GM23338 (cell line): ENCODE results near the gene RPS6KC1.

ENCODE experiments used
- EZH2 ChIP-seq: fragments of 200-600 bp; sonication (generic); IDR thresholded peaks from one replicate; pipeline ENCODE4 v1.8.0; 2017; ENCODE audit warnings: antibody characterized with exemption, mild to moderate bottlenecking, low read depth; ENCODE audit not compliant: unreplicated experiment
- EZH2phosphoT487 ChIP-seq: fragments of 200-600 bp; sonication (generic); IDR thresholded peaks from one replicate; pipeline ENCODE4 v1.8.1; 2018; ENCODE audit warnings: antibody characterized with exemption; ENCODE audit not compliant: unreplicated experiment
- POLR2AphosphoS5 ChIP-seq: IDR thresholded peaks from 2 replicates; pipeline ENCODE4 v1.6.1; 2016; ENCODE audit warnings: antibody characterized with exemption, low read depth
- TF ChIP-seq, protein P1 (sequence below), 2 experiments: fragments of 200-600 bp in 1 of 2; sonication (generic) in 1 of 2; conservative IDR thresholded peaks; 2 replicates each; pipeline versions ENCODE4 v1.5.1 to v1.6.1; 2016 to 2017; ENCODE audit warnings: antibody characterized with exemption in 2 of 2, low read depth in 2 of 2, mild to moderate bottlenecking in 2 of 2, moderate library complexity in 1 of 2
- TF ChIP-seq, protein P2 (sequence below): IDR thresholded peaks from 2 replicates; pipeline ENCODE4 v1.6.1; 2016; ENCODE audit warnings: antibody characterized with exemption

DNA sequence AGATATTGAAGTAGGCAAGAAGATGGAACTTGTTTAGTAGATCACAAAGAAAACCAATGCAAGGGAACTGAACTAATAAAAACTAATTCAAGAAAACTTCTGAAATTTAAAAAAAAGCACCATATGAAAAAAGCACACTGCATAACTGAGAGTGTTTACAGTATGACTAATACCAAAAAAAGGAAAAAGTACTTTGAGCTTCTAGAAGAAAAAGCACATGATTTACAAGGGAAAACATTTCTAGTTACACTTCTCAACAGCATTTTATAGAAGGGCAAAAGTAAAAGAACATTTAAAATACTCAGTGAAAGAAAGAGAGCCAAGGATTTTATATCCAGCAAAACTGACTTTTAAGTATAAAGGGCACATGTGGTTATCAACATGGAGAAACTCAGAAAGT lies 233.6 kb downstream of the RPS6KC1 start:
- TF ChIP-seq POLR2AphosphoS5, result no peak
- TF ChIP-seq EZH2, result no peak
- TF ChIP-seq EZH2phosphoT487, result no peak
- TF ChIP-seq, protein P1, sequence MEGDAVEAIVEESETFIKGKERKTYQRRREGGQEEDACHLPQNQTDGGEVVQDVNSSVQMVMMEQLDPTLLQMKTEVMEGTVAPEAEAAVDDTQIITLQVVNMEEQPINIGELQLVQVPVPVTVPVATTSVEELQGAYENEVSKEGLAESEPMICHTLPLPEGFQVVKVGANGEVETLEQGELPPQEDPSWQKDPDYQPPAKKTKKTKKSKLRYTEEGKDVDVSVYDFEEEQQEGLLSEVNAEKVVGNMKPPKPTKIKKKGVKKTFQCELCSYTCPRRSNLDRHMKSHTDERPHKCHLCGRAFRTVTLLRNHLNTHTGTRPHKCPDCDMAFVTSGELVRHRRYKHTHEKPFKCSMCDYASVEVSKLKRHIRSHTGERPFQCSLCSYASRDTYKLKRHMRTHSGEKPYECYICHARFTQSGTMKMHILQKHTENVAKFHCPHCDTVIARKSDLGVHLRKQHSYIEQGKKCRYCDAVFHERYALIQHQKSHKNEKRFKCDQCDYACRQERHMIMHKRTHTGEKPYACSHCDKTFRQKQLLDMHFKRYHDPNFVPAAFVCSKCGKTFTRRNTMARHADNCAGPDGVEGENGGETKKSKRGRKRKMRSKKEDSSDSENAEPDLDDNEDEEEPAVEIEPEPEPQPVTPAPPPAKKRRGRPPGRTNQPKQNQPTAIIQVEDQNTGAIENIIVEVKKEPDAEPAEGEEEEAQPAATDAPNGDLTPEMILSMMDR (conservative IDR thresholded peaks at IDR 0.05; ENCODE audit: low read depth in 2 of 2), result no peak
- TF ChIP-seq, protein P2, sequence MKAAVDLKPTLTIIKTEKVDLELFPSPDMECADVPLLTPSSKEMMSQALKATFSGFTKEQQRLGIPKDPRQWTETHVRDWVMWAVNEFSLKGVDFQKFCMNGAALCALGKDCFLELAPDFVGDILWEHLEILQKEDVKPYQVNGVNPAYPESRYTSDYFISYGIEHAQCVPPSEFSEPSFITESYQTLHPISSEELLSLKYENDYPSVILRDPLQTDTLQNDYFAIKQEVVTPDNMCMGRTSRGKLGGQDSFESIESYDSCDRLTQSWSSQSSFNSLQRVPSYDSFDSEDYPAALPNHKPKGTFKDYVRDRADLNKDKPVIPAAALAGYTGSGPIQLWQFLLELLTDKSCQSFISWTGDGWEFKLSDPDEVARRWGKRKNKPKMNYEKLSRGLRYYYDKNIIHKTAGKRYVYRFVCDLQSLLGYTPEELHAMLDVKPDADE, result no peak
